Activated T-helper 2 cell treated with anti-CD3 and anti-CD28 coated beads, Interferon-gamma antibody, Interleukin-2, Interleukin-4, amounts not matched to agents 10 μg/mL and 5 μg/mL and 100 μg/mL, durations not matched to agents 14 hours and 24 hours and 36 hours (primary cell): ENCODE measurements around the gene UGT2B10. TPM values are rescaled to one million over a fixed set of nuclear protein-coding genes. Genes with fewer than 3 reads are reported as not detected.

Experiments used
- DNase-seq: peaks from one replicate; pipeline ENCODE4 v3.0.0; 2021; ENCODE audit warnings: low spot score
- H3K27ac Mint-ChIP-seq: one replicate; pipeline ENCODE4 v1.8.0; 2021; ENCODE audit warnings: mixed read lengths
- H3K27me3 Mint-ChIP-seq: one replicate; pipeline ENCODE4 v1.8.0; 2021; ENCODE audit warnings: low read depth, mixed read lengths
- H3K36me3 Mint-ChIP-seq: one replicate; pipeline ENCODE4 v1.8.0; 2021; ENCODE audit warnings: low read depth, mixed read lengths
- H3K4me1 Mint-ChIP-seq: one replicate; pipeline ENCODE4 v1.8.0; 2021; ENCODE audit warnings: low read depth, mixed read lengths
- H3K4me3 Mint-ChIP-seq: one replicate; pipeline ENCODE4 v1.8.0; 2021; ENCODE audit warnings: low read depth, mild to moderate bottlenecking, moderate library complexity, mixed read lengths
- H3K9me3 Mint-ChIP-seq: one replicate; pipeline ENCODE4 v1.8.0; 2021; ENCODE audit warnings: mixed read lengths
- intact Hi-C: fragments of 100-400 bp; cut with micrococcal nuclease; formaldehyde crosslinking; loops from one replicate; pipeline ENCODE4 v1.15.1; 2023
- total RNA-seq: library from RNA; stranded (reverse); gene quantifications from 2 replicates; pipeline ENCODE4 v1.2.3, GENCODE V29; 2022

The UGT2B10 gene
- total RNA-seq, 1 donor from 2014 or later = not detected

GRCh38 chr4:68850293-68850692, 34.5 kb downstream of the UGT2B10 start:
- Mint-ChIP-seq H3K4me3 (no peak overlapping the region), H3K27ac (no peak overlapping the region), H3K36me3 (no peaks in the 10 kb centered on the region), H3K27me3 (no peaks in the 10 kb centered on the region), H3K9me3 (peaks cover 8% of the 10 kb centered on the region), H3K4me1 (no peaks in the 10 kb centered on the region)
- intact Hi-C loops = no loop called here
- DNase-seq = no peak

DNA sequence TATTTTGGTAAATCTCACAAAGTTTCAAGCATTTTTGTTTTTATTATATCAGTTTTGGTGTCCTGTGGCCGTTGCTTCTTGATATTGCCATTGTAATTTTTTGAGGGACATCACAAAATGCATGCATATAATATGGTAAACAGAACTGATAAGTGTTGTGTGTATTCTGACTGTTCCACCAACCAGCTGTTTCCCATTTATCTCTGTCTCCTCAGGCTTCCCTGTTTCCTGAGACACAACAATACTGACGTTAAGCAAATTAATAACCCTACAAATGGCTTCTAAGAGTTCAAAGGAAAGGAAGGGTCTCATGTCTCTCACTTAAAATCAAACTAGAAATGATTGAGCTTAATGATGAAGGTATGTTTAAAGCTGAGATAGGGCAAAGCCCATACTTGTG, 40.0 kb downstream of the UGT2B10 start:
- intact Hi-C loops = no loop called here
- Mint-ChIP-seq H3K36me3 (no peaks in the 10 kb centered on the region), H3K4me1 (no peaks in the 10 kb centered on the region), H3K9me3 (no peaks in the 10 kb centered on the region), H3K27me3 (no peaks in the 10 kb centered on the region), H3K4me3 (no peak overlapping the region), H3K27ac (no peak overlapping the region)
- DNase-seq = no peak

- DNase-seq = no peak
- H3K36me3 Mint-ChIP-seq = no peaks in the 10 kb centered on the region
- H3K4me1 Mint-ChIP-seq = no peaks in the 10 kb centered on the region
- H3K9me3 Mint-ChIP-seq = no peaks in the 10 kb centered on the region
- H3K4me3 Mint-ChIP-seq = no peak overlapping the region
- intact Hi-C loops = no loop called here
- no peaks in the 10 kb centered on the region for H3K27me3 Mint-ChIP-seq
- no peak overlapping the region for H3K27ac Mint-ChIP-seq
These were observed 42.2 kb downstream of the UGT2B10 start for GRCh38 chr4:68858039-68858438.

- no peak for DNase-seq
- intact Hi-C loops = no loop called here
- Mint-ChIP-seq H3K27ac (no peak overlapping the region), H3K36me3 (no peaks in the 10 kb centered on the region), H3K9me3 (no peaks in the 10 kb centered on the region), H3K4me3 (no peak overlapping the region), H3K4me1 (no peaks in the 10 kb centered on the region), H3K27me3 (no peaks in the 10 kb centered on the region)
These were observed 43.9 kb downstream of the UGT2B10 start for GRCh38 chr4:68859655-68860054.

DNA sequence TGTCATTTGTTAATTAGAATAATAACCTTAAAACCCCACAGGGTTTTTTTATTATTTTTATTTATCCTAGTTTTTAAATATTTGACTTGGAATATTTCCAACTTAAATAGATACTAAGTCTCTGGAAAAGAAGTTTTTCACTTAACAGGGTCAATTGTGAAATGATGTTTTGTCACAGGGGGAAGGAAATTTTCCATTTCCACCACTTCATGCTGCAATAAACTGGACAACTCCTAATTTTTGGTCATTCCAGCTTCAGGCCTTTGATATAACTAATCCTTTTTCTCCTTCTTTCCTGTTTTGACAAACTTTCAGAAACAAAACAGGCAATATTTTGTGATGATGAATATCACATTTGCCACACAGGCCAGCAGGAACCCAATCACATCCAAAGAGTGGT, 45.3 kb downstream of the UGT2B10 start:
- Mint-ChIP-seq H3K4me3 (no peak overlapping the region), H3K27me3 (no peaks in the 10 kb centered on the region), H3K27ac (no peak overlapping the region), H3K4me1 (no peaks in the 10 kb centered on the region), H3K9me3 (no peaks in the 10 kb centered on the region), H3K36me3 (no peaks in the 10 kb centered on the region)
- intact Hi-C loops = no loop called here
- DNase-seq = no peak

GRCh38 chr4:68864438-68865187, 48.8 kb downstream of the UGT2B10 start:
- H3K27ac Mint-ChIP-seq = no peak overlapping the region
- intact Hi-C loops = no loop called here
- DNase-seq = no peak
- H3K9me3 Mint-ChIP-seq = no peaks in the 10 kb centered on the region
- no peaks in the 10 kb centered on the region for H3K27me3 Mint-ChIP-seq
- H3K4me1 Mint-ChIP-seq = no peaks in the 10 kb centered on the region
- H3K4me3 Mint-ChIP-seq = no peak overlapping the region
- no peaks in the 10 kb centered on the region for H3K36me3 Mint-ChIP-seq

DNA sequence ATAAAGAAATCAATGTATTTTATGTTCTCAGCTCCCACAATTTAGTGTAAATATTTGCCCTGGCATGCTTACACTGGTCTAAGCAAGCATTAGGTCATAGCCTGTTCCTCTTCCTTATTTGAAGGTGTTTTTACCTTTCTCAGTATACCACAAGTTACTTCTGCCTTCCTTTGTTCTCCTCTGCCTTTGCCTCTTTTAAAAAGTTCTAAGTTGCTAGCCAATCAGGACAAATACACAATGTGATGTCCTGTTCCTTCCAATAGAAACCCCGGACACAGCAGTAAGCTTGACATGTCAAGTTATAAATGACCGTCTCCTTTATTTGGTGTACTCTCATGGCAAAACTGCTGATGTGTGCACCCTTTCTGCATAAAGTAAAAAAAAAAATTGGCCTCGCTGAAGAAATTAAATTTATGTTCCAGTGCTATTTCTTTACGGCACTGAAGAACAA, 49.4 kb downstream of the UGT2B10 start:
- no peaks in the 10 kb centered on the region for H3K4me1 Mint-ChIP-seq
- H3K27ac Mint-ChIP-seq = no peak overlapping the region
- no peak for DNase-seq
- no peaks in the 10 kb centered on the region for H3K9me3 Mint-ChIP-seq
- no peaks in the 10 kb centered on the region for H3K27me3 Mint-ChIP-seq
- intact Hi-C loops = no loop called here
- no peaks in the 10 kb centered on the region for H3K36me3 Mint-ChIP-seq
- no peak overlapping the region for H3K4me3 Mint-ChIP-seq

DNA sequence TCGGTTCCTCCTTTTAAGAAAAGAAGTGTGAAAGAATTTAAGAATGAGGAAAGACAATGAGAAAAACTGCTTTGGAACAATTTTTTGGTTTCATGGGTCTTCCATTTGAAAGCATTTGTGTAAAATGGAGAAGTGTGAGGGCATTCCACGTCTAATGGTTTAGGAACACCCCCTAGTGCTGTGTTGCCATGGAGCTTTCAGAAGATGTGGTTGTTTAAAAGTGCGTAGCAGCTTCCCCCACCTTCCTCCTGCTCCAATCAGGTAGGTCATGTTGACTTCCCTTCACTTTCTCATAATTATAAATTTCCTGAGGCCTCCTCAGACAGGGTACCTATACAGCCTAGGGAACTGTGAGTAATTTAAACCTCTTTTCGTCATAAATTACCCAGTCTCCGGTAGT, 50.0 kb downstream of the UGT2B10 start:
- no peaks in the 10 kb centered on the region for H3K36me3 Mint-ChIP-seq
- H3K27ac Mint-ChIP-seq = no peak overlapping the region
- no peaks in the 10 kb centered on the region for H3K9me3 Mint-ChIP-seq
- no peak for DNase-seq
- intact Hi-C loops = no loop called here
- no peaks in the 10 kb centered on the region for H3K27me3 Mint-ChIP-seq
- H3K4me3 Mint-ChIP-seq = no peak overlapping the region
- no peaks in the 10 kb centered on the region for H3K4me1 Mint-ChIP-seq

DNA sequence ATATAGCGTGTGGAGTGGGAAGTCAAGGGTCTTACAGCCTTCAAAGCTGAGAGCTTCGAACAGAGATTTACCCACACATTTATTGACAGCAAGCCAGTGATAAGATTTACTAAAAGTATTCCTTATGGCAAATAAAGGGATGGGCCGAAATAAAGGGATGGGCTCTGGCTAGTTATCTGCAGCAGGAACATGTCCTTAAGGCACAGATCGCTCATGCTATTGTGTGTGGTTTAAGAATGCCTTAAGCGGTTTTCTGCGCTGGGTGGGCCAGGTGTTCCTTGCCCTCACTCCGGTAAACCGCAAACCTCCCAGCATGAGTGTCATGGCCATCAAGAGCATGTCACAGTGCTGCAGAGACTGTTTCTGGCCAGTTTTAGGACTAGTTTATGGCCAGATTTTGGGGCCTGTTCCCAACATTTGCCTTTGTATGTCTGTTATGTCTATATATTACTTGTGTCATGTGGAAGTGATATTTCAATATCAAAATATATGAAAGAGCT, 53.5 kb downstream of the UGT2B10 start:
- Mint-ChIP-seq H3K27me3 (no peaks in the 10 kb centered on the region), H3K9me3 (no peaks in the 10 kb centered on the region), H3K27ac (no peak overlapping the region), H3K4me3 (no peak overlapping the region), H3K4me1 (no peaks in the 10 kb centered on the region), H3K36me3 (no peaks in the 10 kb centered on the region)
- intact Hi-C loops = no loop called here
- no peak for DNase-seq

GRCh38 chr4:68871809-68872642, 56.2 kb downstream of the UGT2B10 start:
- H3K9me3 Mint-ChIP-seq = no peaks in the 10 kb centered on the region
- DNase-seq = no peak
- no peaks in the 10 kb centered on the region for H3K36me3 Mint-ChIP-seq
- no peaks in the 10 kb centered on the region for H3K4me1 Mint-ChIP-seq
- no peak overlapping the region for H3K4me3 Mint-ChIP-seq
- no peaks in the 10 kb centered on the region for H3K27me3 Mint-ChIP-seq
- intact Hi-C loops = no loop called here
- H3K27ac Mint-ChIP-seq = no peak overlapping the region

GRCh38 chr4:68872643-68873502, 57.1 kb downstream of the UGT2B10 start:
- Mint-ChIP-seq H3K36me3 (no peaks in the 10 kb centered on the region), H3K9me3 (no peaks in the 10 kb centered on the region), H3K27ac (no peak overlapping the region), H3K4me3 (no peak overlapping the region), H3K27me3 (no peaks in the 10 kb centered on the region), H3K4me1 (no peaks in the 10 kb centered on the region)
- intact Hi-C loops = no loop called here
- DNase-seq = no peak

- Mint-ChIP-seq H3K27ac (no peak overlapping the region), H3K4me3 (no peak overlapping the region), H3K9me3 (no peaks in the 10 kb centered on the region), H3K36me3 (no peaks in the 10 kb centered on the region), H3K27me3 (no peaks in the 10 kb centered on the region), H3K4me1 (no peaks in the 10 kb centered on the region)
- DNase-seq = no peak
- intact Hi-C loops = no loop called here
These were observed 58.7 kb downstream of the UGT2B10 start for GRCh38 chr4:68874507-68874906.
